Neural crest cell (in vitro differentiated cells): ENCODE measurements around the gene DIP2C. TPM values are rescaled to one million over a fixed set of nuclear protein-coding genes. Genes with fewer than 3 reads are reported as not detected.
"Not testable (repeated sequence)": the region's sequence is repeated elsewhere in the genome, so short reads cannot be mapped to it uniquely, and the experiment has no call there.

Experiments
- DNase-seq: peaks from one replicate; pipeline ENCODE4 v3.0.0; 2021; ENCODE audit warnings: low read depth, mixed read lengths, low spot score
- H3K27ac Mint-ChIP-seq: one replicate; pipeline ENCODE4 v1.8.0; 2021; ENCODE audit warnings: mild to moderate bottlenecking, mixed read lengths; ENCODE audit not compliant: unreplicated experiment
- H3K27me3 Mint-ChIP-seq: 2 replicates; pipeline ENCODE4 v1.8.0; 2021; ENCODE audit warnings: low read depth, mild to moderate bottlenecking, mixed read lengths
- H3K36me3 Mint-ChIP-seq: 2 replicates; pipeline ENCODE4 v1.8.0; 2021; ENCODE audit warnings: low read depth, mild to moderate bottlenecking, mixed read lengths
- H3K4me1 Mint-ChIP-seq: 2 replicates; pipeline ENCODE4 v1.8.0; 2021; ENCODE audit warnings: mixed read lengths
- H3K4me3 Mint-ChIP-seq: one replicate; pipeline ENCODE4 v1.8.0; 2021; ENCODE audit warnings: mild to moderate bottlenecking, mixed read lengths
- H3K9me3 Mint-ChIP-seq: 2 replicates; pipeline ENCODE4 v1.8.0; 2021; ENCODE audit warnings: mixed read lengths
- CTCF ChIP-seq: fragments of 200-600 bp; sonication (generic); conservative IDR thresholded peaks from 2 replicates; pipeline ENCODE4 v1.5.0; 2021; ENCODE audit warnings: antibody characterized with exemption, mild to moderate bottlenecking
- total RNA-seq: library from RNA; stranded (reverse); gene quantifications from 2 replicates; pipeline ENCODE4 v1.2.1, GENCODE V29; 2021

Gene DIP2C
- total RNA-seq, 1 donor from 2014 or later: 21.7 TPM

DNA sequence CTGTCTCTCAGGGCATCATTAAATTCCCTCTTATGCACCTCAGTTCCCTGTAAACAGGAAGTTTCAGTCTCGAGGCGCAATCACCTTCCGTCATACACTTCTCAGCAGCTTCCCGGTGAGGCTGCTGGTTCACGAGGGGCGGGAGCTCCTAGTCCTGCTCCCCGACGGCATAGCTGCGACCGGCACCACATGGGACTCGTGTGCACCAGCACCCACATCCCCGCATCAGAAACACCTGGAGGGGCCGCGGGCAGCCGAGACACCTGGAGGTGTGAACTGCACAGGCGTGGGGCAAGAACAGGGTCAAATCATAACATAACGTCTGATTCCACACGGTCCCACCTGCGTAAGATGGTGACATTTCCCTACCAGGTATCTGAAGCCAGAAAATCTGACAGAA lies 52.7 kb downstream of the DIP2C start:
- Mint-ChIP-seq H3K4me1 (peaks cover 39% of the 10 kb centered on the region), H3K27me3 (no peaks in the 10 kb centered on the region), H3K4me3 (no peak overlapping the region), H3K9me3 (no peaks in the 10 kb centered on the region), H3K27ac (peak overlapping the region; percentile 79), H3K36me3 (no peaks in the 10 kb centered on the region)
- no peak for DNase-seq
- TF ChIP-seq CTCF: no peak

GRCh38 chr10:636016-636730 lies 53.3 kb downstream of the DIP2C start:
- Mint-ChIP-seq H3K4me1 (peaks cover 40% of the 10 kb centered on the region), H3K4me3 (no peak overlapping the region), H3K27ac (peak overlapping the region; percentile 79), H3K36me3 (no peaks in the 10 kb centered on the region), H3K27me3 (no peaks in the 10 kb centered on the region), H3K9me3 (no peaks in the 10 kb centered on the region)
- no peak for DNase-seq
- no peak for TF ChIP-seq CTCF

- peaks cover 36% of the 10 kb centered on the region for H3K4me1 Mint-ChIP-seq
- no peaks in the 10 kb centered on the region for H3K9me3 Mint-ChIP-seq
- TF ChIP-seq CTCF: no peak
- no peaks in the 10 kb centered on the region for H3K27me3 Mint-ChIP-seq
- no peak overlapping the region for H3K4me3 Mint-ChIP-seq
- no peak for DNase-seq
- peak overlapping the region; percentile 65 for H3K27ac Mint-ChIP-seq
- H3K36me3 Mint-ChIP-seq: no peaks in the 10 kb centered on the region
These were observed 54.2 kb downstream of the DIP2C start for GRCh38 chr10:635088-635861.

GRCh38 chr10:634256-634655 lies 55.2 kb downstream of the DIP2C start:
- no peak for DNase-seq
- Mint-ChIP-seq H3K27ac (no peak overlapping the region), H3K4me3 (no peak overlapping the region), H3K27me3 (no peaks in the 10 kb centered on the region), H3K9me3 (no peaks in the 10 kb centered on the region), H3K36me3 (no peaks in the 10 kb centered on the region), H3K4me1 (peaks cover 36% of the 10 kb centered on the region)
- no peak for TF ChIP-seq CTCF

GRCh38 chr10:633279-634245 lies 55.9 kb downstream of the DIP2C start:
- no peaks in the 10 kb centered on the region for H3K27me3 Mint-ChIP-seq
- H3K4me3 Mint-ChIP-seq: no peak overlapping the region
- H3K36me3 Mint-ChIP-seq: no peaks in the 10 kb centered on the region
- peak overlapping the region; percentile 50 for H3K27ac Mint-ChIP-seq
- TF ChIP-seq CTCF: no peak
- H3K4me1 Mint-ChIP-seq: peaks cover 36% of the 10 kb centered on the region
- no peaks in the 10 kb centered on the region for H3K9me3 Mint-ChIP-seq
- no peak for DNase-seq

- not testable (repeated sequence) for DNase-seq, H3K27me3 Mint-ChIP-seq, H3K9me3 Mint-ChIP-seq, H3K27ac Mint-ChIP-seq, H3K4me3 Mint-ChIP-seq, H3K36me3 Mint-ChIP-seq
- H3K4me1 Mint-ChIP-seq: peaks cover 33% of the 10 kb centered on the region
These were observed 56.7 kb downstream of the DIP2C start for GRCh38 chr10:632807-633177.

- not testable (repeated sequence) for H3K36me3 Mint-ChIP-seq, H3K27ac Mint-ChIP-seq, H3K27me3 Mint-ChIP-seq, H3K4me3 Mint-ChIP-seq, DNase-seq, H3K9me3 Mint-ChIP-seq
- peaks cover 30% of the 10 kb centered on the region for H3K4me1 Mint-ChIP-seq
These were observed 57.2 kb downstream of the DIP2C start for GRCh38 chr10:632155-632806.
